NCI-H748 (cell line): ENCODE data around the gene DCC.
"Not testable (repeated sequence)": the region's sequence is repeated elsewhere in the genome, so short reads cannot be mapped to it uniquely, and the experiment has no call there.

ENCODE experiments used
- DNase-seq: peaks from one replicate; lab custom pipeline; 2025; ENCODE audit not compliant: unreplicated experiment; lab: John Stamatoyannopoulos, UW

The DCC gene

GRCh38 chr18:52345428-52345827 is 5.4 kb downstream of the DCC start:
- no peak for DNase-seq

- peak; percentile 49 for DNase-seq
These were observed 8.2 kb downstream of the DCC start for GRCh38 chr18:52348209-52348608.

GRCh38 chr18:52349498-52349897 is 9.5 kb downstream of the DCC start:
- DNase-seq = no peak

GRCh38 chr18:52352920-52353319 is 12.9 kb downstream of the DCC start:
- DNase-seq = no peak

- DNase-seq = no peak
These were observed 13.6 kb downstream of the DCC start for GRCh38 chr18:52353589-52353988.

GRCh38 chr18:52363861-52364260 is 23.9 kb downstream of the DCC start:
- DNase-seq = no peak

- DNase-seq = not testable (repeated sequence)
These were observed 26.9 kb downstream of the DCC start for GRCh38 chr18:52366851-52367250.

GRCh38 chr18:52367953-52368742 is 28.2 kb downstream of the DCC start:
- DNase-seq = no peak

GRCh38 chr18:52370841-52371240 is 30.8 kb downstream of the DCC start:
- DNase-seq = no peak

- DNase-seq = no peak
These were observed 36.1 kb downstream of the DCC start for GRCh38 chr18:52376104-52376503.

GRCh38 chr18:52377094-52377493 is 37.1 kb downstream of the DCC start:
- DNase-seq = no peak

GRCh38 chr18:52386306-52386705 is 46.3 kb downstream of the DCC start:
- no peak for DNase-seq

GRCh38 chr18:52387175-52387574 is 47.2 kb downstream of the DCC start:
- peak; percentile 18 for DNase-seq

GRCh38 chr18:52391810-52392559 is 52.0 kb downstream of the DCC start:
- DNase-seq = no peak

GRCh38 chr18:52394602-52395001 is 54.6 kb downstream of the DCC start:
- DNase-seq = no peak

GRCh38 chr18:52395146-52395852 is 55.3 kb downstream of the DCC start:
- peak; percentile 30 for DNase-seq

GRCh38 chr18:52401236-52401635 is 61.2 kb downstream of the DCC start:
- no peak for DNase-seq

GRCh38 chr18:52402814-52403213 is 62.8 kb downstream of the DCC start:
- no peak for DNase-seq

GRCh38 chr18:52403291-52404021 is 63.5 kb downstream of the DCC start:
- DNase-seq = peak; percentile 96

GRCh38 chr18:52408800-52409302 is 68.9 kb downstream of the DCC start:
- DNase-seq = no peak

- no peak for DNase-seq
These were observed 69.7 kb downstream of the DCC start for GRCh38 chr18:52409727-52410126.
